WTC11 (cell line): ENCODE data around the gene CACYBP. TPM values are rescaled to one million over a fixed set of nuclear protein-coding genes. Genes with fewer than 3 reads are reported as not detected.

ENCODE experiments used
- ATAC-seq: fragments of 200-7000 bp; cut with Tn5 transposase; 2 replicates; pipeline ENCODE4 v1.10.0; 2021; ENCODE audit warnings: mild to moderate bottlenecking, moderate library complexity
- CTCF ChIA-PET: fragments of 300-600 bp; sonication (Branson Sonifier 250); formaldehyde crosslinking; loops from one replicate; lab custom pipeline; 2021; ENCODE audit warnings: antibody characterized with exemption; lab: Charles Lee
- POLR2A ChIA-PET: fragments of 350-600 bp; sonication (Branson Sonifier 250); formaldehyde crosslinking; loops from one replicate; lab custom pipeline; 2021; ENCODE audit warnings: antibody characterized with exemption; lab: Charles Lee
- DNase-seq: peaks from one replicate; pipeline ENCODE4 v3.0.0; 2021; ENCODE audit warnings: low spot score
- H3K27ac Mint-ChIP-seq: 2 replicates; pipeline ENCODE4 v1.8.0; 2021; ENCODE audit warnings: mixed read lengths
- H3K27me3 Mint-ChIP-seq: 2 replicates; pipeline ENCODE4 v1.8.0; 2021; ENCODE audit warnings: low read depth, mild to moderate bottlenecking, moderate library complexity, mixed read lengths
- H3K36me3 Mint-ChIP-seq: 2 replicates; pipeline ENCODE4 v1.8.0; 2021; ENCODE audit warnings: mixed read lengths
- H3K4me1 Mint-ChIP-seq: 2 replicates; pipeline ENCODE4 v1.8.0; 2022; ENCODE audit warnings: mixed read lengths
- H3K4me3 Mint-ChIP-seq: 2 replicates; pipeline ENCODE4 v1.8.0; 2021; ENCODE audit warnings: mild to moderate bottlenecking, moderate library complexity, mixed read lengths
- H3K9me3 Mint-ChIP-seq: 2 replicates; pipeline ENCODE4 v1.8.0; 2021; ENCODE audit warnings: mixed read lengths
- ARID4B ChIP-seq: sonication (generic); formaldehyde crosslinking; IDR thresholded peaks from 2 replicates; pipeline ENCODE4 v1.8.0; 2023; ENCODE audit warnings: missing genetic modification reagents, mild to moderate bottlenecking, borderline replicate concordance
- ATF1 ChIP-seq: sonication (generic); formaldehyde crosslinking; IDR thresholded peaks from 2 replicates; pipeline ENCODE4 v1.8.1; 2023; ENCODE audit warnings: mild to moderate bottlenecking, moderate library complexity, missing genetic modification reagents
- CREM ChIP-seq: sonication (generic); formaldehyde crosslinking; IDR thresholded peaks from 2 replicates; pipeline ENCODE4 v1.8.1; 2022; ENCODE audit warnings: mild to moderate bottlenecking, missing genetic modification reagents, moderate library complexity
- GABPB1 ChIP-seq: sonication (generic); formaldehyde crosslinking; IDR thresholded peaks from 2 replicates; pipeline ENCODE4 v1.8.1; 2023; ENCODE audit warnings: mild to moderate bottlenecking, missing genetic modification reagents
- GRHL2 ChIP-seq: fragments of 250-450 bp; sonication (Bioruptor Pico); IDR thresholded peaks from 2 replicates; pipeline ENCODE4 v1.8.0; 2022; ENCODE audit warnings: mild to moderate bottlenecking, moderate library complexity; ENCODE audit not compliant: insufficient replicate concordance, severe bottlenecking
- HMGXB4 ChIP-seq: sonication (generic); formaldehyde crosslinking; IDR thresholded peaks from 2 replicates; pipeline ENCODE4 v1.8.1; 2023; ENCODE audit warnings: mild to moderate bottlenecking, moderate library complexity, missing genetic modification reagents
- JAZF1 ChIP-seq: fragments of 250-450 bp; sonication (Bioruptor Pico); IDR thresholded peaks from 2 replicates; pipeline ENCODE4 v1.9.0; 2021; ENCODE audit warnings: moderate library complexity, mild to moderate bottlenecking, inconsistent platforms
- RELA ChIP-seq: sonication (generic); formaldehyde crosslinking; IDR thresholded peaks from 2 replicates; pipeline ENCODE4 v1.8.1; 2022; ENCODE audit warnings: missing genetic modification reagents, mild to moderate bottlenecking, borderline replicate concordance
- SMAD4 ChIP-seq: sonication (generic); formaldehyde crosslinking; IDR thresholded peaks from 2 replicates; pipeline ENCODE4 v1.8.0; 2022; ENCODE audit warnings: mild to moderate bottlenecking, missing genetic modification reagents
- SOX15 ChIP-seq: fragments of 250-450 bp; sonication (Bioruptor Pico); IDR thresholded peaks from 2 replicates; pipeline ENCODE4 v1.9.0; 2021; ENCODE audit warnings: mild to moderate bottlenecking
- TEAD1 ChIP-seq: sonication (generic); formaldehyde crosslinking; IDR thresholded peaks from 2 replicates; pipeline ENCODE4 v1.8.0; 2022; ENCODE audit warnings: mild to moderate bottlenecking, missing genetic modification reagents
- TEAD4 ChIP-seq: sonication (generic); formaldehyde crosslinking; IDR thresholded peaks from 2 replicates; pipeline ENCODE4 v1.8.0; 2022; ENCODE audit warnings: mild to moderate bottlenecking, missing genetic modification reagents
- TP53 ChIP-seq: sonication (generic); formaldehyde crosslinking; IDR thresholded peaks from 2 replicates; pipeline ENCODE4 v1.8.1; 2023; ENCODE audit warnings: mild to moderate bottlenecking, missing genetic modification reagents
- ZNF121 ChIP-seq: sonication (generic); formaldehyde crosslinking; IDR thresholded peaks from 2 replicates; pipeline ENCODE4 v1.8.0; 2023; ENCODE audit warnings: missing genetic modification reagents
- ZNF219 ChIP-seq: sonication (generic); formaldehyde crosslinking; IDR thresholded peaks from 2 replicates; pipeline ENCODE4 v1.8.0; 2023; ENCODE audit warnings: missing genetic modification reagents, mild to moderate bottlenecking, borderline replicate concordance
- ZNF423 ChIP-seq: fragments of 250-450 bp; sonication (Bioruptor Pico); IDR thresholded peaks from 2 replicates; pipeline ENCODE4 v2.1.2; 2022; ENCODE audit warnings: mild to moderate bottlenecking, moderate library complexity
- ZNF671 ChIP-seq: fragments of 250-450 bp; sonication (Bioruptor Pico); IDR thresholded peaks from 2 replicates; pipeline ENCODE4 v1.8.0; 2021; ENCODE audit warnings: mild to moderate bottlenecking
- total RNA-seq: library from RNA; stranded (reverse); gene quantifications from 3 replicates; pipeline ENCODE4 v1.2.3, GENCODE V29; 2021
- TF ChIP-seq, protein P1 (sequence below): fragments of 250-450 bp; sonication (Bioruptor Pico); IDR thresholded peaks from 2 replicates; pipeline ENCODE4 v1.9.0; 2021; ENCODE audit warnings: mild to moderate bottlenecking

Gene CACYBP
- total RNA-seq, 1 experiment from 2014 or later: 211 TPM

DNA sequence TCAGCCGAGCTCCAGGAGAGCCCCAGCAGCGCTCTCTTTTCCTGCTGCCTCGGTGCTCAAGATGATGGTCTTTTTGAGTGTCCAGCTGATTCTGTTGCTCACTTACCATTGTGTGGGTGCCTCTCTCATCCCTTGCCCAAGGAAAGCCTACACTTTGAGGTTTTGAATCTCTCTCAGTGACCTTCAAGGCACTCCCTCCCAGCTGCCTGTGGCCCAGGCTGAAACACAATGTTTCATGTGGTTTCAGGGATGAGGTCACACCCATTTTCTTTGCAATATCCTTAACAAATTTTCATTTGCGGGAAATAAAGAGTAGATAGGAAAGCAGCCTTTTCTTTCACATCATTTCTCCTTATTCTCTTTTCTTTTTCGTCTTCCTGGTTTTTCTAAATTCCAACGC, 36.1 kb downstream of the CACYBP start:
- no peak overlapping the region; the same call in 1 of the 2 replicates for H3K4me3 Mint-ChIP-seq
- no peak for DNase-seq
- TF ChIP-seq GABPB1 (CRISPR knock-in tag) (no peak), RELA (CRISPR knock-in tag) (no peak), ARID4B (no peak), GRHL2 (no peak), ZNF219 (no peak), ZNF423 (CRISPR knock-in tag) (no peak), ZNF121 (CRISPR knock-in tag) (no peak), SMAD4 (CRISPR knock-in tag) (no peak), HMGXB4 (CRISPR knock-in tag) (no peak), TEAD1 (CRISPR knock-in tag) (no peak), TP53 (no peak), CREM (CRISPR knock-in tag) (no peak), ZNF671 (no peak), ATF1 (CRISPR knock-in tag) (no peak), TEAD4 (CRISPR knock-in tag) (no peak), SOX15 (CRISPR knock-in tag) (no peak)
- TF ChIP-seq, protein P1, sequence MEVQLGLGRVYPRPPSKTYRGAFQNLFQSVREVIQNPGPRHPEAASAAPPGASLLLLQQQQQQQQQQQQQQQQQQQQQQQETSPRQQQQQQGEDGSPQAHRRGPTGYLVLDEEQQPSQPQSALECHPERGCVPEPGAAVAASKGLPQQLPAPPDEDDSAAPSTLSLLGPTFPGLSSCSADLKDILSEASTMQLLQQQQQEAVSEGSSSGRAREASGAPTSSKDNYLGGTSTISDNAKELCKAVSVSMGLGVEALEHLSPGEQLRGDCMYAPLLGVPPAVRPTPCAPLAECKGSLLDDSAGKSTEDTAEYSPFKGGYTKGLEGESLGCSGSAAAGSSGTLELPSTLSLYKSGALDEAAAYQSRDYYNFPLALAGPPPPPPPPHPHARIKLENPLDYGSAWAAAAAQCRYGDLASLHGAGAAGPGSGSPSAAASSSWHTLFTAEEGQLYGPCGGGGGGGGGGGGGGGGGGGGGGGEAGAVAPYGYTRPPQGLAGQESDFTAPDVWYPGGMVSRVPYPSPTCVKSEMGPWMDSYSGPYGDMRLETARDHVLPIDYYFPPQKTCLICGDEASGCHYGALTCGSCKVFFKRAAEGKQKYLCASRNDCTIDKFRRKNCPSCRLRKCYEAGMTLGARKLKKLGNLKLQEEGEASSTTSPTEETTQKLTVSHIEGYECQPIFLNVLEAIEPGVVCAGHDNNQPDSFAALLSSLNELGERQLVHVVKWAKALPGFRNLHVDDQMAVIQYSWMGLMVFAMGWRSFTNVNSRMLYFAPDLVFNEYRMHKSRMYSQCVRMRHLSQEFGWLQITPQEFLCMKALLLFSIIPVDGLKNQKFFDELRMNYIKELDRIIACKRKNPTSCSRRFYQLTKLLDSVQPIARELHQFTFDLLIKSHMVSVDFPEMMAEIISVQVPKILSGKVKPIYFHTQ (CRISPR knock-in tag): no peak
- ATAC-seq: no peak
- no peak overlapping the region for H3K27ac Mint-ChIP-seq
- H3K36me3 Mint-ChIP-seq: no peaks in the 10 kb centered on the region
- ChIA-PET CTCF (interaction anchor here (0.9 to 3.1 kb wide), 3 partner anchors 38 to 116 kb away, joined by 4 to 16 read pairs (median 4); no protein-coding TSS in a partner anchor), POLR2A (interaction anchor here (1.1 kb wide), 1 partner anchor 12 kb away, joined by 4 read pairs; no protein-coding TSS in a partner anchor)
- no peaks in the 10 kb centered on the region for H3K9me3 Mint-ChIP-seq
- H3K27me3 Mint-ChIP-seq: no peaks in the 10 kb centered on the region
- H3K4me1 Mint-ChIP-seq: peaks cover 22% of the 10 kb centered on the region

DNA sequence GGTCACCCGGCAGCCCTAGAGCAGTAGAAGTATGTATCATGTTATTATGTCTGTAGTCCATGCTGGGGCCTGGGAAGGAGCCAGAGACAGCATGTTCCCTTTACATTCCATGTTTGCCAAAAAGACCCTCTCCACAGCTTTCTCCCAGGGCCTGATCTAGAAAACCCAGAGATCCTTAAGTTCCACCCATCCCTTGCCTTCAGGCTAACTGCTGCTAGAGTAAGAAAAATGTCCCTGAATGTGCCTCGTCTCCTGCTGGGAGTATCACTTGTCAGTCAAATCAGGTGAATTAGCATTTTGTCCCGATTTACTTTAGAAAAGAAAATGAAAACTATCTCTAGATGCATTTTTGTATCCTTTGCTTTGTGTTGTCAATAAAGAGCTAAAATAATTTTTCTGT, 36.7 kb downstream of the CACYBP start:
- Mint-ChIP-seq H3K4me1 (peaks cover 22% of the 10 kb centered on the region), H3K9me3 (no peaks in the 10 kb centered on the region), H3K36me3 (no peaks in the 10 kb centered on the region), H3K4me3 (no peak overlapping the region), H3K27me3 (no peaks in the 10 kb centered on the region), H3K27ac (no peak overlapping the region)
- no peak for DNase-seq
- TF ChIP-seq JAZF1 (CRISPR knock-in tag): no peak
- ChIA-PET POLR2A (interaction anchor here (1.1 kb wide), 1 partner anchor 13 kb away, joined by 4 read pairs; no protein-coding TSS in a partner anchor), CTCF (interaction anchor here (0.9 to 3.1 kb wide), 3 partner anchors 37 to 114 kb away, joined by 3 to 16 read pairs (median 4); no protein-coding TSS in a partner anchor)
- ATAC-seq: peak; percentile 41
